HT-29 (cell line): ENCODE data around the gene ATP6V1E1. TPM values are rescaled to one million over a fixed set of nuclear protein-coding genes. Genes with fewer than 3 reads are reported as not detected.

Source experiments
- DNase-seq: peaks from one replicate; pipeline ENCODE4 v3.0.0-alpha.2; 2015; ENCODE audit warnings: low spot score
- total RNA-seq: library from RNA; depleted of rRNA; stranded (reverse); fragments of >200 nt; shearing (Covaris generic); gene quantifications from 2 replicates; pipeline ENCODE4 v1.2.3, GENCODE V29; 2014

Gene ATP6V1E1
- total RNA-seq, 1 experiment from 2014 or later = 63.3 TPM

- no peak for DNase-seq
Measured at GRCh38 chr22:17633998-17634323, 5.4 kb upstream of the ATP6V1E1 start.

GRCh38 chr22:17633217-17633997, 4.9 kb upstream of the ATP6V1E1 start:
- peak; percentile 81 for DNase-seq

DNA sequence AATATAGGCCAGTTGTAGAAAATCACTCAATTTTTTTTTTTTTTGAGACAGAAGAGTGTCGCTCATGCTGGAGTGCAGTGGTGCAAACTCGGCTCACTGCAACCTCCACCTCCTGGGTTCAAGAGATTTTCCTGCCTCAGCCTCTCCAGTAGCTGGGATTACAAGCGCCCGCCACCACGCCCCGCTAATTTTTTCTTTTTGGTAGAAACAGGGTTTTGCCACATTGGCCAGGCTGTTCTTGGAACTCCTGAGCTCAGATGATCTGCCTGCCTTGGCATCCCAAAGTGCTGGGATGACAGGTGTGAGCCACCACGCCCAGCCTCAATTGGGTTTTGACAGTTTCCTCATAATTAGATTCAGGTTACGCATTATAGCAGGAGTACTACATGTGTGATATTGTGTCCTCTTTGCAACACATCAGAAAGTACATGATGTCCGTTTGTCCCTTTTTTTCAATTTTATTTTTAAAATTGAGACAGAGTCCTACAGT, 2.6 kb upstream of the ATP6V1E1 start:
- DNase-seq = no peak

DNA sequence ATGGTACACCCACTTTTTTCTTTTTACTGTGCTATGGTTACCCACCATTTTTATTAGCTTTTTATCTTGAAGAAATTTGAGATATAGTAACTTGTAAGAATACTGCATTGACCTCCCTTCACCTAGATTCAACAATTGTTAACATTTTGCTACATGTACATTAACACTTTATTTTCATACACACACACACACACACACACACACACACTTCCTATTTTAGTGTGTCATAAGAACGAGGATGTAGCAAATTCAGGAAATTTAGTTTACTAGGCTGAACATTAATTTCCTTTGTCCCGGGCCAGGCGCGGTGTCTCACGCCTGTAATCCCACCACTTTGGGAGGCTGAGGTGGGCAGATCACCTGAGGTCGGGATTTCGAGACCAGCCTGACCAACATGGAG, 1.1 kb upstream of the ATP6V1E1 start:
- DNase-seq = no peak

- no peak for DNase-seq
Measured at GRCh38 chr22:17629173-17629489, 582 bp upstream of the ATP6V1E1 start.

DNA sequence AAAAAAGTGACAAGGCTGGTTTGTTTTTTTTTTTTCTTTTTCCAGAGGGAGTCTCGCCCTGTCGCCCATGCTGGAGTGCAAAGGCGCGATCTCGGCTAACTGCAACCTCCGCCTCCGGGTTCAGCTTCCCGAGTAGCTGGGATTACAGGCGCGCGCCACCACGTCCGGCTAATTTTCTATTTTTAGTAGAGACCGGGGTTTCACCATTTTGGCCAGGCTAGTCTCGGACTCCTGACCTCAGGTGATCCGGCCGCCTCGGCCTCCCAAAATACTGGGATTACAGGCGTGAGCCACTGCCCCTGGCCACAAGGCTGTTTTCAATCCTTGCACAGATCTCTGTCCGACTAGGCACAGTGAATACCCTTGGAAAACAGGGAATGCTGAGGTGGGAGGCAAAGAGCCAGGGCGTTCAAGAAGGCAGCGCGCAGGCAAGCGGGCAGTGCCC, 566 bp downstream of the ATP6V1E1 start:
- no peak for DNase-seq

- no peak for DNase-seq
Measured at GRCh38 chr22:17613280-17613679, 15.3 kb downstream of the ATP6V1E1 start.

DNA sequence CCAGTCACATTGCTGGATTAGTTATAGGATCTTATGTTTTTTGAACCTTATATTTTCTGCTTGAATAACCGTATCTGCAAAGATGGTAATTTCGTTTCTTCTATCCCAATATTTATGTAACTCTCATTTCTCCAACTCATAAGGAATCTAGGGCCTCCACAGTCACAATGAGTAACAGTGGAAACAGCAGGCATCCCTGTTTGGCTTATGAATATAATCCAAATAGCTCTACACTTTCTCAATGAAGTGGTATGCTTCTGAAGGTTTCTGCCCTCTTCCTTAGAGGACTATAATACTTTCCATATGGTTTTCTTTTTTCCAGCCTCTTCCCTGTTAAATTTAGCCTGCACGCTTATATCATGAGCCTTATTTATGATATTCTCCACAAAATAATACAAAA, 16.5 kb downstream of the ATP6V1E1 start:
- DNase-seq = no peak

- no peak for DNase-seq
Measured at GRCh38 chr22:17607891-17608521, 20.5 kb downstream of the ATP6V1E1 start.

- DNase-seq = no peak
Measured at GRCh38 chr22:17606496-17606895, 22.1 kb downstream of the ATP6V1E1 start.

- no peak for DNase-seq
Measured at GRCh38 chr22:17603668-17604067, 24.9 kb downstream of the ATP6V1E1 start.

DNA sequence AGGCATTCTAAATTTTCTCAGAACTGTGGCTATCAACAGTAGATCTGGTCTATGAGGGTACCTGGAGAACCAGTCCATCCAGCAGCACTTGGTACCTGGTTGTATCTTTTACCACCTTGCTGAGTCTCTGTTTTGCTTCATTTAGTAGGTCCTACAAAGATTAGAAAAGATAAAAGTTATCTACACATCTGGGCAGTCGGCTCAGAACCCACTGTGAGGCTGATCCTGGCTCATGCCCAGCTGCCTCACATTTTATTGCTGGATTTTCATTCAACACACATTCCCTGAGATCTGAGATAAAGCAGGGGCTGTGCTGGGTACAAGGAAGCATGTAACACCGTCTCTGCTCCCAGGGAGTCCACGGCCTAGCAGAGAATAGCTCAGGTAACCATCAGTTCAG, 27.5 kb downstream of the ATP6V1E1 start:
- DNase-seq = peak; percentile 10

- no peak for DNase-seq
Measured at GRCh38 chr22:17598318-17598717, 30.2 kb downstream of the ATP6V1E1 start.

- no peak for DNase-seq
Measured at GRCh38 chr22:17597217-17597616, 31.3 kb downstream of the ATP6V1E1 start.

GRCh38 chr22:17596226-17596625, 32.3 kb downstream of the ATP6V1E1 start:
- DNase-seq = no peak

- DNase-seq = no peak
Measured at GRCh38 chr22:17592201-17592600, 36.3 kb downstream of the ATP6V1E1 start.

GRCh38 chr22:17590586-17590985, 38.0 kb downstream of the ATP6V1E1 start:
- DNase-seq = no peak

- no peak for DNase-seq
Measured at GRCh38 chr22:17589810-17590375, 38.7 kb downstream of the ATP6V1E1 start.

- no peak for DNase-seq
Measured at GRCh38 chr22:17588606-17589005, 39.9 kb downstream of the ATP6V1E1 start.

- DNase-seq = no peak
Measured at GRCh38 chr22:17587629-17588028, 40.9 kb downstream of the ATP6V1E1 start.

DNA sequence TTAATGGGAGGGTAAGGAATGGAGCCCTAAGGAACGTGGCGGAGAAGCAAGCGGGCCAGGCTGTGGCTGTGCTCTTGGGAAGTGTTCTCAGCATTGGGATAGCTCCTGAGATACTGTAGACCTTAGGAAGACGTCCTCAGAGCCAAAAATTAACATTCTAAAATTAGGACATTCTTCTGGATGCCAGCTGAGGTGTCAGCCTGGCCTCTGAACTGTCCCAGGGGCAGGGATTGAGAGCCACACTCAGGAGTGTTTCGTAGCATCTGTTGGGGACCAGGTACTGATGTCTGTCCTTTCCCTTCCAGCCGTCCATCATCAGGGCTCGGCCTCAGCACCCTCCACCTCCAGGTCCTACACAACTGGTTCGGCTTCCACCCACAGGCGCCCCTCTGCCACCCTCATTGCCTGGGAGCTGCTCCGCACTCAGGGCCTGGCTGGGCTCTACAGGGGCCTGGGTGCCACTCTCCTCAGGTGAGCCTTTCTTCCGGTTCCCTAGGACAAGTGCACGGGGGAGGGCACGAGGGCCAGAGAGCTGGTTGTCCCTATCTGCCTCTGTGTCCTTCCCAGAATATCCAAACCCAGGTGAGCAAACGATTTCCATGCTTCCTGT, 41.6 kb downstream of the ATP6V1E1 start:
- no peak for DNase-seq

- no peak for DNase-seq
Measured at GRCh38 chr22:17583151-17583550, 45.4 kb downstream of the ATP6V1E1 start.

DNA sequence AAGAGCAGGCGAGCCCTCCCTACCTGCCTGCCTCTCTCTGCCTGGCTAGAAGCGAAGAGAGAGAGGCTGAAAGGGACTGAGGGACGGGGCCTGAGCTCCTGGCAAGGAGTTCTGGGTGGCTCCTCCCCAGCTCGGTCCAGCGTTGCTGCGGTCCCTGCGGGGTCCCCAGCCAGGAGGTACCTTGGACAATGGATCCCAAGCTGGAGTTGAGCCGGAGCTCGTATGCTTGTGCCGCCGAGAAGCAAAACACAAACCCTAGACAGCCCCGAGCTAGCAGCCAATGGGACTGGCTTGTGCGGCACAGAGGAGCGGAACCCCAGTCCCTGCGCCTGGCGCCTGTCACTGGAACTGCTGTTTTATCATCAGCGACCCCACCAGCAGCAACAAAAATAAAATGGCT, 46.9 kb downstream of the ATP6V1E1 start:
- DNase-seq = no peak
